ENCODE results near the gene C2orf72. TPM values are rescaled to one million over a fixed set of nuclear protein-coding genes. Genes with fewer than 3 reads are reported as not detected.

Gene C2orf72
- total RNA-seq, 1 donor = not detected

- no peak overlapping the region for H3K4me3 ChIP-seq (ENCODE audit: low read depth, low read length)
- no peak for TF ChIP-seq CTCF (IDR thresholded peaks at IDR 0.05; ENCODE audit: insufficient read depth, low read depth, low read length)
- DNase-seq (ENCODE audit: low read depth) = no peak
These were observed 12.9 kb downstream of the C2orf72 start for GRCh38 chr2:231050018-231050901.

- no peak for TF ChIP-seq CTCF (IDR thresholded peaks at IDR 0.05; ENCODE audit: insufficient read depth, low read depth, low read length)
- no peak overlapping the region for H3K4me3 ChIP-seq (ENCODE audit: low read depth, low read length)
- no peak for DNase-seq (ENCODE audit: low read depth)
These were observed 13.8 kb downstream of the C2orf72 start for GRCh38 chr2:231051116-231051515.

- peak overlapping the region; percentile 67 for H3K4me3 ChIP-seq (ENCODE audit: low read depth, low read length)
- peak; percentile 76 for DNase-seq (ENCODE audit: low read depth)
- TF ChIP-seq CTCF (IDR thresholded peaks at IDR 0.05; ENCODE audit: insufficient read depth, low read depth, low read length) = peak; percentile 94
These were observed 15.4 kb downstream of the C2orf72 start for GRCh38 chr2:231052494-231053451.

- H3K4me3 ChIP-seq (ENCODE audit: low read depth, low read length) = no peak overlapping the region
- no peak for TF ChIP-seq CTCF (IDR thresholded peaks at IDR 0.05; ENCODE audit: insufficient read depth, low read depth, low read length)
- no peak for DNase-seq (ENCODE audit: low read depth)
These were observed 16.5 kb downstream of the C2orf72 start for GRCh38 chr2:231053846-231054245.

- peak within 1 kb of the TSS; percentile 70 for H3K4me3 ChIP-seq (ENCODE audit: low read depth, low read length)
- DNase-seq (ENCODE audit: low read depth) = peak; percentile 95
- peak; percentile 97 for TF ChIP-seq CTCF (IDR thresholded peaks at IDR 0.05; ENCODE audit: insufficient read depth, low read depth, low read length)
These were observed 19.4 kb downstream of the C2orf72 start, which contains the start of gene PSMD1 for GRCh38 chr2:231056453-231057416. Gene PSMD1, plus strand, starts transcription at chr2:231056867. Its CDS starts 159 bp downstream, at chr2:231057026.

- DNase-seq (ENCODE audit: low read depth) = peak; percentile 57
- peak overlapping the region; percentile 70 for H3K4me3 ChIP-seq (ENCODE audit: low read depth, low read length)
- TF ChIP-seq CTCF (IDR thresholded peaks at IDR 0.05; ENCODE audit: insufficient read depth, low read depth, low read length) = no peak
These were observed 20.3 kb downstream of the C2orf72 start for GRCh38 chr2:231057590-231057989.

Measured in fibroblast of villous mesenchyme (primary cell).